ENCODE data around the gene AADAT.

Gene AADAT

GRCh38 chr4:170080496-170080895, 9.3 kb downstream of the AADAT start:
- CTCF ChIA-PET: interaction anchor here (1.0 kb wide), 1 partner anchor 289 kb away, joined by 4 read pairs; no protein-coding TSS in a partner anchor
- H3K36me3 ChIP-seq (ENCODE audit: control insufficient read depth in 4 of 4, insufficient read depth in 4 of 4, low read length in 3 of 4): peaks cover 12 to 65% (median 16%) of the 10 kb centered on the region in 4 experiments

DNA sequence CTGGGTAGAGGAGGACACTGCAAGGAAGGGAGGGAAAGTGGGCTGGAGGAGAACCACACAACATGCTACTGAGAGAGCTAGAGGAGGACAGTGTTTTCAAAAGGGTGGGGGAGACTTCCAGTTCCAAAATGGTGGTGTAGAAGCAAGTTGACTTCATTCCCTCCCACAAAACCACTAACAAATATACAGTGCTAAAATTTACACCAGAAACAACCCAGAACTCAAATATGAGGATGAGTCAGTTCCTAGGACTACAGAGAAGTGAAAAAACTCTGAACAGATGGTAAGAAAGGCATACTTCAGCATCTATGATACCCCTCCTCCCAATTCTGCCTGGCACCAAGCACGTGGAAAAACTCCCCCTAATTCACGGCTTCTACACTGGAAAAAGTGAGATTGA, 9.8 kb downstream of the AADAT start:
- 100% methylated on average over 2 of the region's 2 CpGs for WGBS (ENCODE audit: insufficient coverage)
- ChIA-PET CTCF (no interaction called here), POLR2A (no interaction called here)
- DNase-seq: no peak
- H3K27me3 ChIP-seq (replicated peaks in 2 of 5; ENCODE audit: control insufficient read depth in 4 of 5, insufficient read depth in 5 of 5, low read length in 4 of 5): no peaks in the 10 kb centered on the region
- H3K36me3 ChIP-seq (ENCODE audit: control insufficient read depth in 4 of 4, insufficient read depth in 4 of 4, low read length in 3 of 4): peaks cover 14 to 67% (median 16%) of the 10 kb centered on the region in 4 experiments
- H3K27ac ChIP-seq (ENCODE audit: insufficient read depth in 1 of 2, low read depth in 1 of 2, low read length in 2 of 2, poor library complexity in 1 of 2, severe bottlenecking in 2 of 2): no peak overlapping the region
- H3K4me3 ChIP-seq (ENCODE audit: control insufficient read depth in 1 of 7, extremely low read depth in 1 of 7, insufficient read depth in 4 of 7, low read depth in 2 of 7, low read length in 6 of 7): no peak overlapping the region
- H3K4me1 ChIP-seq (ENCODE audit: control extremely low read depth in 1 of 4, control insufficient read depth in 4 of 4, insufficient read depth in 4 of 4, low read length in 3 of 4): no peaks in the 10 kb centered on the region
- H3K9me3 ChIP-seq (ENCODE audit: control extremely low read depth in 1 of 5, control insufficient read depth in 4 of 5, insufficient read depth in 2 of 5, low read depth in 1 of 5, low read length in 4 of 5): peaks cover 0 to 6% (median 2%) of the 10 kb centered on the region in 5 experiments

More at GRCh38 chr4:170080496-170080895, 9.3 kb downstream of the AADAT start:
- Histone ChIP-seq H3K27ac (ENCODE audit: insufficient read depth in 1 of 2, low read depth in 1 of 2, low read length in 2 of 2, poor library complexity in 1 of 2, severe bottlenecking in 2 of 2) (no peak overlapping the region), H3K9me3 (ENCODE audit: control extremely low read depth in 1 of 5, control insufficient read depth in 4 of 5, insufficient read depth in 2 of 5, low read depth in 1 of 5, low read length in 4 of 5) (peaks cover 0 to 6% (median 2%) of the 10 kb centered on the region in 5 experiments), H3K4me3 (ENCODE audit: control insufficient read depth in 1 of 7, extremely low read depth in 1 of 7, insufficient read depth in 4 of 7, low read depth in 2 of 7, low read length in 6 of 7) (no peak overlapping the region), H3K4me1 (ENCODE audit: control extremely low read depth in 1 of 4, control insufficient read depth in 4 of 4, insufficient read depth in 4 of 4, low read length in 3 of 4) (no peaks in the 10 kb centered on the region), H3K27me3 (replicated peaks in 2 of 5; ENCODE audit: control insufficient read depth in 4 of 5, insufficient read depth in 5 of 5, low read length in 4 of 5) (no peaks in the 10 kb centered on the region)
- WGBS (ENCODE audit: insufficient coverage): 100% methylated on average over 2 of the region's 3 CpGs
- no peak for DNase-seq
- POLR2A ChIA-PET: no interaction called here

GRCh38 chr4:170071196-170071595, 18.6 kb downstream of the AADAT start:
- DNase-seq: no peak
- WGBS (ENCODE audit: insufficient coverage): 94% methylated on average over 6 of the region's 6 CpGs

GRCh38 chr4:170068438-170069128, 21.2 kb downstream of the AADAT start:
- CTCF ChIA-PET: no interaction called here
- peaks cover 0 to 29% (median 4%) of the 10 kb centered on the region in 4 experiments for H3K36me3 ChIP-seq (ENCODE audit: control insufficient read depth in 4 of 4, insufficient read depth in 4 of 4, low read length in 3 of 4)
- WGBS (ENCODE audit: insufficient coverage): 93% methylated on average over 5 of the region's 8 CpGs

More at GRCh38 chr4:170071196-170071595, 18.6 kb downstream of the AADAT start:
- no peak overlapping the region for H3K27ac ChIP-seq (ENCODE audit: insufficient read depth in 1 of 2, low read depth in 1 of 2, low read length in 2 of 2, poor library complexity in 1 of 2, severe bottlenecking in 2 of 2)
- CTCF ChIA-PET: interaction anchor here (1.5 kb wide), 1 partner anchor 9 kb away, joined by 4 read pairs; no protein-coding TSS in a partner anchor
- no peaks in the 10 kb centered on the region for H3K4me1 ChIP-seq (ENCODE audit: control extremely low read depth in 1 of 4, control insufficient read depth in 4 of 4, insufficient read depth in 4 of 4, low read length in 3 of 4)
- H3K9me3 ChIP-seq (ENCODE audit: control extremely low read depth in 1 of 5, control insufficient read depth in 4 of 5, insufficient read depth in 2 of 5, low read depth in 1 of 5, low read length in 4 of 5): no peaks in the 10 kb centered on the region
- H3K27me3 ChIP-seq (replicated peaks in 2 of 5; ENCODE audit: control insufficient read depth in 4 of 5, insufficient read depth in 5 of 5, low read length in 4 of 5): no peaks in the 10 kb centered on the region
- H3K36me3 ChIP-seq (ENCODE audit: control insufficient read depth in 4 of 4, insufficient read depth in 4 of 4, low read length in 3 of 4): peaks cover 0 to 29% (median 6%) of the 10 kb centered on the region in 4 experiments
- no peak overlapping the region for H3K4me3 ChIP-seq (ENCODE audit: control insufficient read depth in 1 of 7, extremely low read depth in 1 of 7, insufficient read depth in 4 of 7, low read depth in 2 of 7, low read length in 6 of 7)
- POLR2A ChIA-PET: no interaction called here

DNA sequence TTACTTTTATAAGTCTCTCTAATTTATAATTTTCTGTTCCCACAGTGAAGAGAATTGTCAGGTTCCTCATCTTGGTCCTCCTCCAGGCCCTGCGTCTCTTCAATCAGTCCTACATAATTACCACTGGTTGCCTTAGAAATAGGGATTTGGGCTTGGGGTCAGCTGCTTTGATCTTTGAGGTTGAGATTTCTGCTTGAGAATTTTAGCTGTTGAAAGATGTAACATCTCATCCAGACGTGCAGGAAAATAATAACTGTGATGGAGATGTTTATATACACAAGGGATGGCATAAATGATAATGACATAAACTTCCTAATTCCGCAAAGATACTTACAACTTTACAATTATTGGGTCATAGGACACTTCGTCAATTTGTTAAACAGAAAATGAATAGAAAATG, 30.3 kb downstream of the AADAT start:
- DNase-seq: no peak
- Histone ChIP-seq H3K9me3 (ENCODE audit: control extremely low read depth in 1 of 5, control insufficient read depth in 4 of 5, insufficient read depth in 2 of 5, low read depth in 1 of 5, low read length in 4 of 5) (no peaks in the 10 kb centered on the region), H3K4me3 (ENCODE audit: control insufficient read depth in 1 of 7, extremely low read depth in 1 of 7, insufficient read depth in 4 of 7, low read depth in 2 of 7, low read length in 6 of 7) (no peak overlapping the region), H3K27ac (ENCODE audit: insufficient read depth in 1 of 2, low read depth in 1 of 2, low read length in 2 of 2, poor library complexity in 1 of 2, severe bottlenecking in 2 of 2) (no peak overlapping the region), H3K4me1 (ENCODE audit: control extremely low read depth in 1 of 4, control insufficient read depth in 4 of 4, insufficient read depth in 4 of 4, low read length in 3 of 4) (no peaks in the 10 kb centered on the region), H3K36me3 (ENCODE audit: control insufficient read depth in 4 of 4, insufficient read depth in 4 of 4, low read length in 3 of 4) (peaks cover 2 to 7% (median 4%) of the 10 kb centered on the region in 4 experiments), H3K27me3 (replicated peaks in 2 of 5; ENCODE audit: control insufficient read depth in 4 of 5, insufficient read depth in 5 of 5, low read length in 4 of 5) (no peaks in the 10 kb centered on the region)
- POLR2A ChIA-PET: no interaction called here
- WGBS (ENCODE audit: insufficient coverage): 100% methylated on average over 1 of the region's 4 CpGs
- CTCF ChIA-PET: no interaction called here

More at GRCh38 chr4:170068438-170069128, 21.2 kb downstream of the AADAT start:
- Histone ChIP-seq H3K27ac (ENCODE audit: insufficient read depth in 1 of 2, low read depth in 1 of 2, low read length in 2 of 2, poor library complexity in 1 of 2, severe bottlenecking in 2 of 2) (no peak overlapping the region), H3K27me3 (replicated peaks in 2 of 5; ENCODE audit: control insufficient read depth in 4 of 5, insufficient read depth in 5 of 5, low read length in 4 of 5) (no peaks in the 10 kb centered on the region), H3K4me3 (ENCODE audit: control insufficient read depth in 1 of 7, extremely low read depth in 1 of 7, insufficient read depth in 4 of 7, low read depth in 2 of 7, low read length in 6 of 7) (no peak overlapping the region), H3K9me3 (ENCODE audit: control extremely low read depth in 1 of 5, control insufficient read depth in 4 of 5, insufficient read depth in 2 of 5, low read depth in 1 of 5, low read length in 4 of 5) (no peaks in the 10 kb centered on the region), H3K4me1 (ENCODE audit: control extremely low read depth in 1 of 4, control insufficient read depth in 4 of 4, insufficient read depth in 4 of 4, low read length in 3 of 4) (no peaks in the 10 kb centered on the region)
- POLR2A ChIA-PET: no interaction called here
- no peak for DNase-seq

DNA sequence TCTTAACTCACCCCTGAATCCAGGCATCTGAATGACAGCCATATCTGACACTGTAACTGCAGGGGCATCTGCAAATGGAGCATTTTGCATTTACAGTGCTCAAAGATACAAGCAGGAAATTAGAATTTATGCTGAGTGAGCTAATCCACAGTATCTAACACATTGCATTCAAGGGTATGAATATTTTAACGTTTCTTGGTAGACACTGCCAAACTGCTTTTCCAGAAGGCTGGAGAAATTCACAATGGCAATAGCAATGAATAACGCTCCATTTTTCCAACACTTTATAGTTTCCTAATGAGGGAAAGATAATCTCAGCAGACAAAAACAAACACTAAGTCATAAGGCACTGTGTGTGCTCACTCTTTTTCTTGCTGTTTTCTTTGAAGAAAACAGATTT, 30.9 kb downstream of the AADAT start:
- H3K27me3 ChIP-seq (replicated peaks in 2 of 5; ENCODE audit: control insufficient read depth in 4 of 5, insufficient read depth in 5 of 5, low read length in 4 of 5): no peaks in the 10 kb centered on the region
- DNase-seq: no peak
- CTCF ChIA-PET: interaction anchor here (0.9 to 1.6 kb wide), 2 partner anchors 11 to 249 kb away, joined by 3 to 4 read pairs; no protein-coding TSS in a partner anchor
- no peak overlapping the region for H3K4me3 ChIP-seq (ENCODE audit: control insufficient read depth in 1 of 7, extremely low read depth in 1 of 7, insufficient read depth in 4 of 7, low read depth in 2 of 7, low read length in 6 of 7)
- 83% methylated on average over 1 of the region's 2 CpGs for WGBS (ENCODE audit: insufficient coverage)
- POLR2A ChIA-PET: no interaction called here
- H3K36me3 ChIP-seq (ENCODE audit: control insufficient read depth in 4 of 4, insufficient read depth in 4 of 4, low read length in 3 of 4): peaks cover 2 to 7% (median 4%) of the 10 kb centered on the region in 4 experiments
- H3K27ac ChIP-seq (ENCODE audit: insufficient read depth in 1 of 2, low read depth in 1 of 2, low read length in 2 of 2, poor library complexity in 1 of 2, severe bottlenecking in 2 of 2): no peak overlapping the region
- no peaks in the 10 kb centered on the region for H3K9me3 ChIP-seq (ENCODE audit: control extremely low read depth in 1 of 5, control insufficient read depth in 4 of 5, insufficient read depth in 2 of 5, low read depth in 1 of 5, low read length in 4 of 5)
- no peaks in the 10 kb centered on the region for H3K4me1 ChIP-seq (ENCODE audit: control extremely low read depth in 1 of 4, control insufficient read depth in 4 of 4, insufficient read depth in 4 of 4, low read length in 3 of 4)

DNA sequence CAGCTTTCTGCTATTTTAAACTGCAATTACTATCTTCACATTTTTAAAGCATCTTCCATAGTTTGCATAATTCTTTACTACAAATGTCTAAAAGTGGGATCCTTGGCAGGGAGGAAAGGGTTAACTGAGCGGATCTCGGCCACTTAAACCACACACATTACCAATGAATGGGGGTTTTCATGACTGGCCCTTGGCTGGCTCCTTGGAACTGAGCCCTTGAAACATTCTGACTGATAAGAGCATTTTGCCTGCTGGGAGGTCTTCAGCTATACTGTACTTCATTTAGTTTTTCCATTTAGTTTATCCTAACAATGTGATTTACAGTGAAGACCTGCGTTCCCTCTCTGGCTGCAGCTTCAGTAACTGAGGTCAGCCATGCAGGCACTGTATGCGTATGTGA, 31.9 kb downstream of the AADAT start:
- no peak for DNase-seq
- WGBS (ENCODE audit: insufficient coverage): 100% methylated on average over 2 of the region's 4 CpGs
- ChIA-PET CTCF (interaction anchor here (0.9 to 1.6 kb wide), 2 partner anchors 10 to 248 kb away, joined by 3 to 4 read pairs; no protein-coding TSS in a partner anchor), POLR2A (no interaction called here)
- Histone ChIP-seq H3K27me3 (replicated peaks in 2 of 5; ENCODE audit: control insufficient read depth in 4 of 5, insufficient read depth in 5 of 5, low read length in 4 of 5) (no peaks in the 10 kb centered on the region), H3K36me3 (ENCODE audit: control insufficient read depth in 4 of 4, insufficient read depth in 4 of 4, low read length in 3 of 4) (peaks cover 0 to 7% (median 4%) of the 10 kb centered on the region in 4 experiments), H3K9me3 (ENCODE audit: control extremely low read depth in 1 of 5, control insufficient read depth in 4 of 5, insufficient read depth in 2 of 5, low read depth in 1 of 5, low read length in 4 of 5) (no peaks in the 10 kb centered on the region), H3K4me3 (ENCODE audit: control insufficient read depth in 1 of 7, extremely low read depth in 1 of 7, insufficient read depth in 4 of 7, low read depth in 2 of 7, low read length in 6 of 7) (no peak overlapping the region), H3K4me1 (ENCODE audit: control extremely low read depth in 1 of 4, control insufficient read depth in 4 of 4, insufficient read depth in 4 of 4, low read length in 3 of 4) (no peaks in the 10 kb centered on the region), H3K27ac (ENCODE audit: insufficient read depth in 1 of 2, low read depth in 1 of 2, low read length in 2 of 2, poor library complexity in 1 of 2, severe bottlenecking in 2 of 2) (no peak overlapping the region)

Measured in common myeloid progenitor, CD34-positive (primary cell).